K562 (cell line): ENCODE results near the gene PRLH. TPM values are rescaled to one million over a fixed set of nuclear protein-coding genes. Genes with fewer than 3 reads are reported as not detected.
A peak's percentile ranks its signal among the peaks of the same experiment; 100 is the strongest.

Experiments used
- ATAC-seq: fragments of 200-7000 bp; cut with Tn5 transposase; 3 replicates; pipeline ENCODE4 v1.9.1; 2020; ENCODE audit warnings: moderate library complexity
- BruUV-seq: library from RNA; stranded (reverse); fragments of 400-500 nt; replicated peaks from 2 replicates; lab custom pipeline; 2021; lab: Mats Ljungman, UMichigan
- CTCF ChIA-PET: fragments of 300-600 bp; formaldehyde crosslinking; extraction: SDS; loops from one replicate; lab custom pipeline; 2021; ENCODE audit warnings: low intra/inter-chr PET ratio; lab: Yijun Ruan, JAX
- POLR2A ChIA-PET: fragments of 300-600, 350-650 bp; sonication (Branson Sonifier 250); formaldehyde crosslinking; extraction: SDS; loops from one replicate; lab custom pipeline; 2021; ENCODE audit warnings: antibody characterized with exemption, inconsistent platforms; lab: Yijun Ruan, JAX
- DNase-seq, 4 experiments: peaks; one replicate each; pipeline versions ENCODE4 v3.0.0 to v3.0.0-alpha.2; 2011 to 2018; ENCODE audit warnings: low spot score in 3 of 4, mixed read lengths in 3 of 4; ENCODE audit errors: extremely low read depth in 1 of 4
- FAIRE-seq: peaks from 2 replicates; lab custom pipeline; 2011; peaks lifted over from hg19 to GRCh38; lab: Jason Lieb, UNC
- H2AFZ ChIP-seq: 2 replicates; pipeline ENCODE4 v1.6.0; 2011; ENCODE audit warnings: low read depth, low read length, control low read depth, inconsistent platforms
- H3K27ac ChIP-seq: fragments of 200-600 bp; 3 replicates; pipeline ENCODE4 v1.8.0; 2011; ENCODE audit warnings: low read depth, mild to moderate bottlenecking, control low read depth, inconsistent platforms, low read length, moderate library complexity, mixed read lengths; ENCODE audit errors: extremely low read depth
- H3K27me3 ChIP-seq, 2 experiments: fragments of 300-600 bp in 1 of 2; 2 replicates in 1 of 2; 3 replicates in 1 of 2; pipeline versions ENCODE4 v1.6.0 to v1.8.0; 2011; ENCODE audit warnings: inconsistent platforms in 2 of 2, low read length in 2 of 2, mild to moderate bottlenecking in 1 of 2, mixed read lengths in 1 of 2, moderate library complexity in 1 of 2; ENCODE audit not compliant: control insufficient read depth in 2 of 2, insufficient read depth in 2 of 2
- H3K36me3 ChIP-seq: fragments of 300-600 bp; 3 replicates; pipeline ENCODE4 v1.8.0; 2011; ENCODE audit warnings: mild to moderate bottlenecking, low read length, inconsistent platforms; ENCODE audit not compliant: control insufficient read depth, insufficient read depth
- H3K4me1 ChIP-seq, 2 experiments: fragments of 200-600 bp in 1 of 2; replicated peaks in 1 of 2; 2 replicates in 1 of 2; 3 replicates in 1 of 2; pipeline versions ENCODE4 v1.5.1 to v1.8.0; 2011; ENCODE audit warnings: inconsistent platforms in 2 of 2, low read length in 2 of 2, mild to moderate bottlenecking in 1 of 2, mixed read lengths in 1 of 2, moderate library complexity in 1 of 2; ENCODE audit not compliant: control insufficient read depth in 2 of 2, insufficient read depth in 2 of 2
- H3K4me2 ChIP-seq: 2 replicates; pipeline ENCODE4 v1.6.1; 2011; ENCODE audit warnings: low read length, control low read depth, inconsistent platforms, mixed read lengths; ENCODE audit not compliant: insufficient read depth
- H3K4me3 ChIP-seq: fragments of 200-600 bp; sonication (generic), shearing (Covaris generic); 2 replicates; pipeline ENCODE4 v1.5.1; 2016; ENCODE audit warnings: control low read depth, inconsistent platforms
- H3K79me2 ChIP-seq: fragments of 200-600 bp; 3 replicates; pipeline ENCODE4 v1.8.0; 2011; ENCODE audit warnings: low read length, inconsistent platforms; ENCODE audit not compliant: control insufficient read depth, insufficient read depth
- H3K9ac ChIP-seq, 2 experiments: 2 replicates each; pipeline versions ENCODE4 v1.6.0 to v1.6.1; 2011; ENCODE audit warnings: low read depth in 2 of 2, low read length in 2 of 2, control low read depth in 1 of 2, inconsistent platforms in 1 of 2, mild to moderate bottlenecking in 1 of 2, mixed read lengths in 1 of 2; ENCODE audit not compliant: insufficient read depth in 1 of 2
- H3K9me1 ChIP-seq: one replicate; pipeline ENCODE4 v1.6.0; 2011; ENCODE audit warnings: inconsistent platforms, mild to moderate bottlenecking, low read length, moderate library complexity; ENCODE audit not compliant: control insufficient read depth, insufficient read depth
- H3K9me3 ChIP-seq: replicated peaks from 2 replicates; pipeline ENCODE4 v1.5.1; 2011; ENCODE audit warnings: low read depth, low read length, inconsistent platforms; ENCODE audit not compliant: control insufficient read depth, insufficient read depth
- H4K20me1 ChIP-seq: replicated peaks from 2 replicates; pipeline ENCODE4 v1.6.1; 2011; ENCODE audit warnings: low read length, inconsistent platforms, mixed read lengths; ENCODE audit not compliant: control insufficient read depth, insufficient read depth
- ARID1B ChIP-seq: fragments of 450-650 bp; IDR thresholded peaks from 2 replicates; pipeline ENCODE4 v1.6.1; 2016; ENCODE audit warnings: antibody characterized with exemption, mild to moderate bottlenecking, inconsistent platforms
- C11orf30 ChIP-seq: fragments of 450-650 bp; IDR thresholded peaks from 2 replicates; pipeline ENCODE4 v1.6.1; 2016; ENCODE audit warnings: low read depth, mild to moderate bottlenecking
- CBFA2T2 ChIP-seq: fragments of 450-650 bp; conservative IDR thresholded peaks from 2 replicates; pipeline ENCODE4 v1.6.1; 2017; ENCODE audit warnings: mild to moderate bottlenecking
- CBFA2T3 ChIP-seq: fragments of 450-650 bp; IDR thresholded peaks from 2 replicates; pipeline ENCODE4 v1.6.1; 2017
- DACH1 ChIP-seq: fragments of 450-650 bp; IDR thresholded peaks from 2 replicates; pipeline ENCODE4 v1.6.1; 2018; ENCODE audit not compliant: partially characterized antibody
- FOSL1 ChIP-seq: fragments of 200-800 bp; sonication (Bioruptor generic); conservative IDR thresholded peaks from 2 replicates; pipeline ENCODE4 v1.6.1; 2016; ENCODE audit warnings: missing genetic modification characterization, missing compliant biosample characterization
- GATAD2A ChIP-seq: fragments of 450-650 bp; IDR thresholded peaks from 2 replicates; pipeline ENCODE4 v1.6.1; 2017
- HDAC8 ChIP-seq: fragments of 450-650 bp; IDR thresholded peaks from 2 replicates; pipeline ENCODE4 v1.6.1; 2016; ENCODE audit warnings: mild to moderate bottlenecking, missing genetic modification characterization, moderate library complexity, missing compliant biosample characterization
- MAFG ChIP-seq: fragments of 450-650 bp; conservative IDR thresholded peaks from 2 replicates; pipeline ENCODE4 v1.6.1; 2016; ENCODE audit warnings: missing genetic modification characterization, missing compliant biosample characterization
- MEF2A ChIP-seq: IDR thresholded peaks from 2 replicates; pipeline ENCODE4 v1.6.1; 2011; ENCODE audit warnings: low read depth, mild to moderate bottlenecking, low read length, moderate library complexity; ENCODE audit not compliant: control insufficient read depth
- NFE2 ChIP-seq: IDR thresholded peaks from 2 replicates; pipeline ENCODE4 v1.6.1; 2014; ENCODE audit warnings: antibody characterized with exemption, low read depth
- NFIX ChIP-seq: fragments of 250-450 bp; sonication (Bioruptor Pico); IDR thresholded peaks from 2 replicates; pipeline ENCODE4 v1.4.0; 2020; ENCODE audit warnings: low read depth, mild to moderate bottlenecking, moderate library complexity
- TEAD4 ChIP-seq, 2 experiments: sonication (generic) in 1 of 2; formaldehyde crosslinking in 1 of 2; IDR thresholded peaks; 2 replicates each; pipeline versions ENCODE4 v1.6.1 to v1.8.0; 2012 to 2022; ENCODE audit warnings: borderline replicate concordance in 1 of 2, inconsistent platforms in 1 of 2, low read length in 1 of 2, mild to moderate bottlenecking in 1 of 2, missing genetic modification reagents in 1 of 2
- ZC3H8 ChIP-seq: fragments of 450-650 bp; IDR thresholded peaks from 2 replicates; pipeline ENCODE4 v1.6.1; 2017
- ZNF316 ChIP-seq: fragments of 450-650 bp; IDR thresholded peaks from 2 replicates; pipeline ENCODE4 v1.6.1; 2016
- ZNF75A ChIP-seq: fragments of 450-650 bp; formaldehyde crosslinking; IDR thresholded peaks from 2 replicates; pipeline ENCODE4 v1.4.0; 2020; ENCODE audit warnings: mild to moderate bottlenecking
- ZNF766 ChIP-seq: fragments of 200-800 bp; sonication (Bioruptor generic); conservative IDR thresholded peaks from 2 replicates; pipeline ENCODE4 v1.6.1; 2016; ENCODE audit warnings: missing genetic modification characterization, missing compliant biosample characterization
- WGBS: fragments of 100-300 bp; shearing (Covaris generic); methylation state at CpG from one replicate; pipeline ENCODE4 v1.1.6; 2016; ENCODE audit warnings: low coverage, mixed read lengths; ENCODE audit not compliant: insufficient coverage; ENCODE audit errors: missing lambda C conversion rate; 5-methylcytosine and 5-hydroxymethylcytosine counted together
- in situ Hi-C: fragments of 300-500 bp; cut with MboI; formaldehyde crosslinking; loops from 4 replicates; pipeline ENCODE4 v1.15.0; 2018; ENCODE audit warnings: inconsistent platforms, mixed read lengths
- intact Hi-C: fragments of 100-400 bp; cut with micrococcal nuclease; formaldehyde crosslinking; loops from 2 replicates; pipeline ENCODE4 v1.14.2; 2022
- polyA plus RNA-seq, 8 experiments: library from polyadenylated mRNA; depleted of rRNA in 4 of 8; stranded (reverse) in 5 of 8; unstranded in 3 of 8; fragments of >200 nt; fragmentation: Nextera tagmentation in 2 of 8; fragmentation: Illumina TruSeq in 1 of 8; extraction: Ambion mirVana in 2 of 8; extraction: Trizol in 1 of 8; gene quantifications; 2 replicates each; pipeline versions ENCODE4 v1.2.1 to v1.2.3, GENCODE V29; 2011 to 2014; ENCODE audit warnings: inconsistent platforms in 1 of 8, missing spikeins in 1 of 8
- total RNA-seq, 7 experiments: library from RNA; depleted of rRNA in 6 of 7; stranded (reverse); fragments of >200 nt in 6 of 7; fragmentation: Illumina TruSeq in 2 of 7; extraction: Trizol in 2 of 7; gene quantifications; 2 replicates each; pipeline versions ENCODE4 v1.2.1 to v1.2.3, GENCODE V29; 2011 to 2021; ENCODE audit warnings: low replicate concordance in 1 of 7
- TF ChIP-seq, protein P1 (sequence below): fragments of 450-650 bp; IDR thresholded peaks from 2 replicates; pipeline ENCODE4 v1.6.1; 2017; ENCODE audit warnings: mild to moderate bottlenecking, moderate library complexity
- TF ChIP-seq, protein P2 (sequence below): fragments of 450-650 bp; IDR thresholded peaks from 2 replicates; pipeline ENCODE4 v1.6.1; 2014; ENCODE audit warnings: low read depth, mild to moderate bottlenecking, moderate library complexity, borderline replicate concordance
- TF ChIP-seq, protein P3 (sequence below): IDR thresholded peaks from 3 replicates; pipeline ENCODE4 v1.6.1; 2011; ENCODE audit warnings: borderline replicate concordance, mild to moderate bottlenecking; ENCODE audit not compliant: insufficient read length, insufficient read depth

The PRLH gene
- total and polyA plus RNA-seq, 9 of the 15 experiments (the other 6 are each of a cell fraction or from before 2014, with no cell fraction given), result not detected

DNA sequence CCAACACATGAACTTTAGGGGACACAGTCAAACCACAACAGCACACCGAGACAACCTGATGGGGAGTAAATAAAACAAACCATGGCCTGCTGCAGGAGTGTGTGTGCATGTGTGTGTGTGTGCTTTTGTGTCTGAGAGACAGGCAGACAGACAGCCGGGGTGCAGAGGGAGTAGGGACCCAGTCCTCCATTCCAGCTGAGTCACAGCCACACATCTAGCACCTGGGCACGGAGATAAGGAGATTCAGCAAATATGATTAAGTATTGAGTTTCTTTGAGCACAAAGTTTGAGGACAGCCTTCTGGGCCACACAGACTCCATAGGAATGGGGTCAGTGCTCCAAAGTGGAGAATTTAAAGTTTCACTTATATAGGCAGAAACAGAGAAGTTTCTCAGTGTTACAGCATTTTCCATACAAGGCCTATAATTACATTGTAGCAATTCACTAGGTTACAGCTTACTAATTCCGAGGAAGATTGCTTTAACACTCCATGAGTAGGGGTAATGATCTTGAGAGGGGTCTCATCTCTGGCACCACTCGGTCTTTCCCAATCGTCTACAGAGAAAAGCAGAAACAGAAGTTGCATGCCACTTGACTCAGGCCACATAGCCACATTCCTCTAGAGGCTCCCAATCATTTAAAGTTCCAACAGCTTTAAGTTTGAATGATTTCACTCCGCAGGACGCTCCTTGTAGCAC lies 30.8 kb upstream of the PRLH start:
- H3K4me2 ChIP-seq, result no peak overlapping the region
- no peak overlapping the region for H3K9ac ChIP-seq
- BruUV-seq, result no TSS peak
- no peaks in the 10 kb centered on the region for H4K20me1 ChIP-seq
- in situ Hi-C loops, result no loop called here
- intact Hi-C loops, result no loop called here
- H3K27ac ChIP-seq, result no peak overlapping the region
- H3K9me3 ChIP-seq, result no peaks in the 10 kb centered on the region
- peak; percentile 10 to 23 (median 20) for DNase-seq
- ChIA-PET POLR2A (interaction anchor here (0.6 kb wide), 1 partner anchor 33 kb away, joined by 3 read pairs; no protein-coding TSS in a partner anchor), CTCF (no interaction called here)
- 1% methylated on average over 7 of the region's 8 CpGs for WGBS
- no peak overlapping the region for H2AFZ ChIP-seq
- peaks cover 6 to 77% of the 10 kb centered on the region in 2 experiments; a peak in 3 of 5 replicates for H3K27me3 ChIP-seq
- no peaks in the 10 kb centered on the region for H3K79me2 ChIP-seq
- no peaks in the 10 kb centered on the region; a peak in 2 of 5 replicates for H3K4me1 ChIP-seq
- no peak for ATAC-seq
- H3K4me3 ChIP-seq, result no peak overlapping the region
- no peaks in the 10 kb centered on the region for H3K9me1 ChIP-seq
- no peak for FAIRE-seq
- H3K36me3 ChIP-seq, result no peaks in the 10 kb centered on the region
- TF ChIP-seq, protein P1, sequence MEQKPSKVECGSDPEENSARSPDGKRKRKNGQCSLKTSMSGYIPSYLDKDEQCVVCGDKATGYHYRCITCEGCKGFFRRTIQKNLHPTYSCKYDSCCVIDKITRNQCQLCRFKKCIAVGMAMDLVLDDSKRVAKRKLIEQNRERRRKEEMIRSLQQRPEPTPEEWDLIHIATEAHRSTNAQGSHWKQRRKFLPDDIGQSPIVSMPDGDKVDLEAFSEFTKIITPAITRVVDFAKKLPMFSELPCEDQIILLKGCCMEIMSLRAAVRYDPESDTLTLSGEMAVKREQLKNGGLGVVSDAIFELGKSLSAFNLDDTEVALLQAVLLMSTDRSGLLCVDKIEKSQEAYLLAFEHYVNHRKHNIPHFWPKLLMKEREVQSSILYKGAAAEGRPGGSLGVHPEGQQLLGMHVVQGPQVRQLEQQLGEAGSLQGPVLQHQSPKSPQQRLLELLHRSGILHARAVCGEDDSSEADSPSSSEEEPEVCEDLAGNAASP, result no peak
- TF ChIP-seq ZNF75A (CRISPR knock-in tag) (no peak), TEAD4 (IDR thresholded peaks at IDR 0.05; ENCODE audit: low read length) (peak; percentile 19; the same call in 1 of the 2 replicates), TEAD4 (CRISPR knock-in tag; IDR thresholded peaks at IDR 0.05; ENCODE audit: borderline replicate concordance) (no peak), MAFG (tag) (peak; percentile 42; the same call in 1 of the 2 replicates), DACH1 (no peak), ZC3H8 (no peak), CBFA2T2 (no peak; the same call in 1 of the 2 replicates), ZNF316 (0 out of 2 replicates have a peak, but pooled peaks have one; percentile 22), NFIX (CRISPR knock-in tag) (no peak), CBFA2T3 (peak; percentile 24; the same call in 1 of the 2 replicates), ZNF766 (CRISPR knock-in tag) (0 out of 2 replicates have a peak, but pooled peaks have one; percentile 24), NFE2 (peak; percentile 68), C11orf30 (peak; percentile 37; the same call in 1 of the 2 replicates), GATAD2A (no peak), HDAC8 (tag) (no peak), ARID1B (peak; percentile 53; the same call in 1 of the 2 replicates), MEF2A (no peak), FOSL1 (tag) (peak; percentile 76)
- TF ChIP-seq, protein P2, sequence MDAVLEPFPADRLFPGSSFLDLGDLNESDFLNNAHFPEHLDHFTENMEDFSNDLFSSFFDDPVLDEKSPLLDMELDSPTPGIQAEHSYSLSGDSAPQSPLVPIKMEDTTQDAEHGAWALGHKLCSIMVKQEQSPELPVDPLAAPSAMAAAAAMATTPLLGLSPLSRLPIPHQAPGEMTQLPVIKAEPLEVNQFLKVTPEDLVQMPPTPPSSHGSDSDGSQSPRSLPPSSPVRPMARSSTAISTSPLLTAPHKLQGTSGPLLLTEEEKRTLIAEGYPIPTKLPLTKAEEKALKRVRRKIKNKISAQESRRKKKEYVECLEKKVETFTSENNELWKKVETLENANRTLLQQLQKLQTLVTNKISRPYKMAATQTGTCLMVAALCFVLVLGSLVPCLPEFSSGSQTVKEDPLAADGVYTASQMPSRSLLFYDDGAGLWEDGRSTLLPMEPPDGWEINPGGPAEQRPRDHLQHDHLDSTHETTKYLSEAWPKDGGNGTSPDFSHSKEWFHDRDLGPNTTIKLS, result no peak
- TF ChIP-seq, protein P3, sequence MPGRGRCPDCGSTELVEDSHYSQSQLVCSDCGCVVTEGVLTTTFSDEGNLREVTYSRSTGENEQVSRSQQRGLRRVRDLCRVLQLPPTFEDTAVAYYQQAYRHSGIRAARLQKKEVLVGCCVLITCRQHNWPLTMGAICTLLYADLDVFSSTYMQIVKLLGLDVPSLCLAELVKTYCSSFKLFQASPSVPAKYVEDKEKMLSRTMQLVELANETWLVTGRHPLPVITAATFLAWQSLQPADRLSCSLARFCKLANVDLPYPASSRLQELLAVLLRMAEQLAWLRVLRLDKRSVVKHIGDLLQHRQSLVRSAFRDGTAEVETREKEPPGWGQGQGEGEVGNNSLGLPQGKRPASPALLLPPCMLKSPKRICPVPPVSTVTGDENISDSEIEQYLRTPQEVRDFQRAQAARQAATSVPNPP, result no peak
